DMS153 (cell line): ENCODE data around the gene WWC2.
"Not testable (repeated sequence)": the region's sequence is repeated elsewhere in the genome, so short reads cannot be mapped to it uniquely, and the experiment has no call there.

Experiments
- DNase-seq: peaks from one replicate; lab custom pipeline; 2025; lab: John Stamatoyannopoulos, UW

The WWC2 gene

GRCh38 chr4:183299464-183299863 is 200.4 kb downstream of the WWC2 start:
- DNase-seq = no peak

- no peak for DNase-seq
Observed at GRCh38 chr4:183300070-183300469, 201.0 kb downstream of the WWC2 start.

GRCh38 chr4:183300655-183301054 is 201.6 kb downstream of the WWC2 start:
- no peak for DNase-seq

- no peak for DNase-seq
Observed at GRCh38 chr4:183303301-183303700, 204.2 kb downstream of the WWC2 start.

- no peak for DNase-seq
Observed at GRCh38 chr4:183304067-183304466, 205.0 kb downstream of the WWC2 start.

GRCh38 chr4:183304538-183304937 is 205.5 kb downstream of the WWC2 start:
- no peak for DNase-seq

- no peak for DNase-seq
Observed at GRCh38 chr4:183306811-183307210, 207.8 kb downstream of the WWC2 start.

GRCh38 chr4:183312841-183313240 is 213.8 kb downstream of the WWC2 start:
- DNase-seq = no peak

GRCh38 chr4:183314336-183314735 is 215.3 kb downstream of the WWC2 start:
- DNase-seq = no peak

GRCh38 chr4:183314806-183315205 is 215.7 kb downstream of the WWC2 start:
- DNase-seq = no peak

GRCh38 chr4:183318656-183319055 is 219.6 kb downstream of the WWC2 start:
- no peak for DNase-seq

- DNase-seq = no peak
Observed at GRCh38 chr4:183320211-183321059, 221.4 kb downstream of the WWC2 start, which contains the start of gene CLDN22. TSS of gene CLDN22 (minus strand) at chr4:183320276. CDS start at chr4:183320218, 58 bp downstream.

- no peak for DNase-seq
Observed at GRCh38 chr4:183321079-183321478, 222.0 kb downstream of the WWC2 start.

- DNase-seq = no peak
Observed at GRCh38 chr4:183321516-183321915, 222.5 kb downstream of the WWC2 start.

- DNase-seq = no peak
Observed at GRCh38 chr4:183322326-183322725, 223.3 kb downstream of the WWC2 start, which contains the start of gene CLDN24. TSS of gene CLDN24 (minus strand) at chr4:183322426. CDS start at chr4:183322426, 0 bp downstream.

GRCh38 chr4:183323295-183323694 is 224.2 kb downstream of the WWC2 start:
- DNase-seq = no peak

- not testable (repeated sequence) for DNase-seq
Observed at GRCh38 chr4:183324056-183324455, 225.0 kb downstream of the WWC2 start.

GRCh38 chr4:183324619-183325018 is 225.6 kb downstream of the WWC2 start:
- DNase-seq = no peak

GRCh38 chr4:183326387-183326786 is 227.3 kb downstream of the WWC2 start:
- DNase-seq = not testable (repeated sequence)

GRCh38 chr4:183326853-183327252 is 227.8 kb downstream of the WWC2 start:
- DNase-seq = no peak

- no peak for DNase-seq
Observed at GRCh38 chr4:183327827-183328226, 228.8 kb downstream of the WWC2 start.

- DNase-seq = no peak
Observed at GRCh38 chr4:183328832-183329231, 229.8 kb downstream of the WWC2 start.

GRCh38 chr4:183329244-183329643 is 230.2 kb downstream of the WWC2 start:
- DNase-seq = no peak
